ENCODE results near the gene USP25.
"Not testable (repeated sequence)": the region's sequence is repeated elsewhere in the genome, so short reads cannot be mapped to it uniquely, and the experiment has no call there.

USP25 gene

DNA sequence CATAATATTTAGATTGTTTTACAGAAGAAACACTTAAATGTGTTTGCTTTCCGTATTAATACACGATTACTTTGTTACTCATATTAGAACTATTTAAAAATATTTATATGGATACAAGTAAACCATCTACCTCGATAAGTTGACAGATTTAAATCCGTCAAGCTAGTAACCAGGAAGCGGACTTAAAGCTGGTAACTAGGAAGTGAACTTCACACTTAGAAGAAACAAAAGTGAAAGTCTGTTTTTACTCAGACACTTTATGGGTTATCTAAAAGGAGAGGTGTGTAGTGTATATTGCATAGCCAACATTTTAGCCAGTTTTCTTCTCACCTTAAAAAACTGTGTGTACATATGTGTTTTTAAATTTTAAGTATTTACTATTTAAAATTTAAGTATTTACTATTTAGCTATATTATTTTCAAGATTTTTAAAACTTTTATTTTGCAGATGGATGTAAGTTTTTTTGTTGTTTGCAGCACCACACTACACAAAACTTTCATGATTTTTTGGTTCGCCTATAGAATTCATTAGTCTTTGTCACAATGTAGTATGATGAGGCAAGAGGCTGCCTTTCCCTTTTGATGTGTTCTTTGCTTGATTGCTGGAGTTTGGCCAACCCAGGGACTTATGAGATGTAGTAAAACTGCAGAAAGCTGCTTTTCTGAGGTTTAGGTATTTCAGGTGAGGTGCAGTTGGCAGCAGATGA lies 2.7 kb downstream of the USP25 start:
- H3K4me3 ChIP-seq (ENCODE audit: low read depth, low read length), result peak overlapping the region; percentile 90

DNA sequence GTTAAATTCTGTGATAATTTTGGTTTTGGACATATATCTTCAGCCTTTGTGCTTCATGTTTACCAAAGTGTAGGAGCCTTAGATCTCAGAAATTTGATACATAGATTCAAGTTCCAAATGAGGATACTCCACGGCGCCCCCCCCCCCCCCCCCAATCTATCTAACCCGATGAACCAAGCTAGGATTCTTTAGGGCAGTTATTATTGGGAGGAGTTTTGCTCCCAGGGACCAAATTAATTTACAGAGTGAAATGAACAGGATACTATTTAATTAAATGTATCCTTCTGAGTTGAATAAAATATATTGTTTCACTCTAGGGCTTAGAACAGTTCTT lies 3.2 kb downstream of the USP25 start:
- H3K4me3 ChIP-seq (ENCODE audit: low read depth, low read length), result no peak overlapping the region

DNA sequence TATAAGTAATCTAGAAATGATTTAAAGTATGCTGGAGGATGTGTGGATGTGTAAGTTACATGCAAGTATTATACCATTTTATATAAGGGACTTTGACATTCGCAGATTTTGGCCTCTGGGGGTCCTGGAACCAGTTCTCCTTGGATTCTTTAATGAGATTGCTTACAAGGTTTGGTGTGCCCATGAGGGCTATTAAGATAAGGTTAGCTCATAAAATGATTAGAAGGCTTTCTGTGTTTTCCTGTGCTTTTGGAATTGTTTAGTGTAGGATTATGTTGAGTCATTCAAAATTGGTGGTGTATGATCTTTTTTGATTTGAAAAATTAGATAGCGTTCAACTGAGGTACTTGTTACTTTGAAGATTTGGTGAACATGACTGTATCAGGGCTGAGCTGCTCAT lies 5.6 kb downstream of the USP25 start:
- no peak overlapping the region for H3K4me3 ChIP-seq (ENCODE audit: low read depth, low read length)

GRCh38 chr21:15735931-15736330 lies 6.1 kb downstream of the USP25 start:
- not testable (repeated sequence) for H3K4me3 ChIP-seq (ENCODE audit: low read depth, low read length)

GRCh38 chr21:15738779-15739178 lies 9.0 kb downstream of the USP25 start:
- not testable (repeated sequence) for H3K4me3 ChIP-seq (ENCODE audit: low read depth, low read length)

DNA sequence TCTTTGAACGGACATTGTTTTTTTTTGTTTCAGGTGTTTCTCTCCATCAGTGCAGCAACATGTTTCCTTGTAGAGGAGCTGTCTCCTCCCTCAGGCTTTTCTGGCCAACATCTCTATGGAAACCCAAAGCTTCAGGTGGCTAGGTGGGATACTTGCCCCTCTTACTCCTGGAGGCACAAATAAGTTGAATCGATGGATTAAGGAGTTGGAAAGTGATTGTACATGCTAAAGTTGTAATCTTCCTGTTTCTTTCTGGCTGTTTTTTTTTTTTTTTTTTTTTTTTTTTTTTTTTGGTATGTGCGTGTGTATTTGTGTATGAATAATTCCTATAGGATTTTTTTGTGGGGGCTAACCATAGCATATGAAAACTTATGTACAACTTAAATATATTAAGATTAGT lies 10.6 kb downstream of the USP25 start:
- no peak overlapping the region for H3K4me3 ChIP-seq (ENCODE audit: low read depth, low read length)

DNA sequence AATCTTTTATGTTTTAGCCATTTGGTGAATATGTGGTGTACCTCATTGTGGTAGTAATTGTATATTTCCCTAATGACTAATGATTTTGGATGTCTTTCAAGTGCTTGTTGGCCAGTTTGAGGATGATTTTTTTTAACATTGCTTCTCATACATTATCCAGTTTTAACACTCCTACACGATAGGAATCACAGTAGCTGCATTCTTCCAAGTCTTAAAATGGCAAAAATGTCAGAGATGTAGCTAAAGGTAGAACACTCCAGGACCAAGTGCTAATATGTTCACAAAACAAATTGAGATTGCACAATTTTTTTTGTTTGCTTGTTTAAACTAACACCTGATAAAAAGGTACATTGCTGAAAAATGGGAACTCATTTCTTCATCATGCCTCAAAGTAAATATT lies 11.7 kb downstream of the USP25 start:
- no peak overlapping the region for H3K4me3 ChIP-seq (ENCODE audit: low read depth, low read length)

GRCh38 chr21:15742052-15742670 lies 12.4 kb downstream of the USP25 start:
- H3K4me3 ChIP-seq (ENCODE audit: low read depth, low read length), result no peak overlapping the region

- no peak overlapping the region for H3K4me3 ChIP-seq (ENCODE audit: low read depth, low read length)
Observed at GRCh38 chr21:15742694-15743093, 12.9 kb downstream of the USP25 start.

GRCh38 chr21:15743593-15743992 lies 13.8 kb downstream of the USP25 start:
- H3K4me3 ChIP-seq (ENCODE audit: low read depth, low read length), result no peak overlapping the region

- H3K4me3 ChIP-seq (ENCODE audit: low read depth, low read length), result no peak overlapping the region
Observed at GRCh38 chr21:15744926-15745325, 15.1 kb downstream of the USP25 start.

DNA sequence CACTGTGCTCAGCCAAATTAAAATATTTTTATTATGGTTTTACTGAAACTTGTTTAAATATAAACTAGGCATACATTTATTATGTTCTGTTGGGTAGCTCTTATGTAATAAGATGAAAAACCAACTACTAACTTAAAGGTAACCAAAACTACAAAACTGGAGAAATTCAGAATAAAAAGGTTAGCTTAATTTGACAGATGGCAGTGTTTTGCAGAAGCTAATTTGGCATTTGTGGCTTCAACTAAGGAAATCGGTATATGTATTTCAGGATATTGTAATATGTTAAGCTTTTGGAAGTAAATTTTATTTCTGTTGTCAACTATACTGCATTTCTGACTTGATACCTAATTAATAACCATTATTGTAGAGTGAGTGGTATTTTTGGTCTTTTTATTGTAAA lies 18.8 kb downstream of the USP25 start:
- no peak overlapping the region for H3K4me3 ChIP-seq (ENCODE audit: low read depth, low read length)

- no peak overlapping the region for H3K4me3 ChIP-seq (ENCODE audit: low read depth, low read length)
Observed at GRCh38 chr21:15749082-15749860, 19.5 kb downstream of the USP25 start.

- H3K4me3 ChIP-seq (ENCODE audit: low read depth, low read length), result no peak overlapping the region
Observed at GRCh38 chr21:15749861-15750159, 20.0 kb downstream of the USP25 start.

DNA sequence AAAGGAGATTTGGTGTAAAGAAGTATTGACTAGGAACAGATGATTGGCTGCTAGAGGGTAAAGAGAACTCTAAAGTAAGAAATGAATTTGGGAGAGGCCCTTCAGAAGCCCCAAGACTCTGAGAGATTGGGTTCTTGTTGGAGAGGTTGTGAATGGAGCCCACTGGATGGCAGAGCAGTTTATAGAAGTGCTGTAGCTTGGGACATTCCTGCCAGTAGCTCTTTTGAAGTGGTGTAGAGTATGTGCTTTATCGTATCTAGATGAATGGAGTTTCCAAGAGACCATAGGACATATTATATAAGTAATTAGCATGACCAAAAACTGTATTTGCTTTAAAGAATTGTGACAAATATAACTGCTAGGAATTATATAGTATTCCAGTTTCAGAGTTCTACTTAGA lies 21.3 kb downstream of the USP25 start:
- no peak overlapping the region for H3K4me3 ChIP-seq (ENCODE audit: low read depth, low read length)

- H3K4me3 ChIP-seq (ENCODE audit: low read depth, low read length), result no peak overlapping the region
Observed at GRCh38 chr21:15751546-15751945, 21.8 kb downstream of the USP25 start.

- no peak overlapping the region for H3K4me3 ChIP-seq (ENCODE audit: low read depth, low read length)
Observed at GRCh38 chr21:15752763-15753407, 23.1 kb downstream of the USP25 start.

DNA sequence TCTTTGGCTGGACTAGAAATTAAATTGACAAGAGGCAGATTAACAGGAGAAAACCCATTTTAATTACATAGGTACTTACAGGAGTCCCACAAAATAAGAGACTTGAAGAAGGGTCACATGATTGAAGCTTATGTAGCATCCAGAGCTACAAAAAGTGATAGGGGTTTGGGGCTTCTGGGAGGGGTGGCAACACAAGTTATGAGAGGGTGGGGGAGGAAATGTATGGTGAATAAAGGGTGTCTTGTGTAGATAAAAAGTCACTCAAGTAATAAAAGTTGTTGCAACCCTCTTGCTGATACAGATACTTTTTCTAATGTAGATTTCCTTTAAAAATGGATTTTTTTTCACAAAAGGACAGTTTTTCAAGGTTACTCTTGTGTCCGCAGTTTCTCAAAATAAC lies 24.0 kb downstream of the USP25 start:
- H3K4me3 ChIP-seq (ENCODE audit: low read depth, low read length), result no peak overlapping the region

DNA sequence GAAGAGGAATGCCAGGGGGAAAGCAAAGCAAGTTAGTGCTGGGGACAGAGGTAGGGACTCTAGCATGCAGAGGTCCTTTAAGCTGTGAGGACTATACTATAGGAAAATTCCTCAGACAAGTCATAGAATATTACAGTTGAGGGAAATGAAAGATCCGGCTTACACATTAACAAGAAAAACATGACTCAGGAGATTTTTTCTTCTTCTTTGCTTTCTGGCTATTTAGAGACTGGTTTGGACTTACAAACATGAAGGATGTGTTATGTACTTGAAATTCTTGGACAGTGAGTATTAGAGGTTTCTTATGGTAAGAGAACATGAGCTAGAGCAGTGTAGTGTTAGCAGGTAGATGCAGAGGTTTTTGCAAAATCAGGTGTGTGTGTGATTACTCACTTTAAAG lies 24.9 kb downstream of the USP25 start:
- H3K4me3 ChIP-seq (ENCODE audit: low read depth, low read length), result no peak overlapping the region

DNA sequence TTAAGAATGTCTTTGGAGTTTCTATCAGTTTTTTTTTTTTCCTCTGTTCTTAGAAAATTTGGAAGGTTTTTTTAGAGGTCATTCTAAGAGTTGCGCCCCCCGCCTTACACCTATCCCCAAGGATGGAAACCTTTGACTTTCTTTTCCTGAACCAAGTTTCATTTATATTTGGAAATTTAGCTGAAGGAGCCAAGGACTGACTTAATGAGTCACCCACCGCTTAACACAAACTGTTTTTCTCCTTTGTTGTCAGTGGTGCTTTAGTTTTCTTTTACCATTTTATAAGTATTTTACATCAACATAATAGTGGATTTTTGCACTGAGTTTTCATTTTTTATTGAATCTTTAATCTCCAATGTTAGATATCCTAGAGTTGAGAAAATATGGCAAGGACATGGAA lies 25.3 kb downstream of the USP25 start:
- H3K4me3 ChIP-seq (ENCODE audit: low read depth, low read length), result no peak overlapping the region

- H3K4me3 ChIP-seq (ENCODE audit: low read depth, low read length), result no peak overlapping the region
Observed at GRCh38 chr21:15759469-15759868, 29.7 kb downstream of the USP25 start.

- no peak overlapping the region for H3K4me3 ChIP-seq (ENCODE audit: low read depth, low read length)
Observed at GRCh38 chr21:15761507-15762100, 31.8 kb downstream of the USP25 start.

Measured in iPS-11a (cell line).